ENCODE measurements around the gene PADI1.

PADI1 gene

DNA sequence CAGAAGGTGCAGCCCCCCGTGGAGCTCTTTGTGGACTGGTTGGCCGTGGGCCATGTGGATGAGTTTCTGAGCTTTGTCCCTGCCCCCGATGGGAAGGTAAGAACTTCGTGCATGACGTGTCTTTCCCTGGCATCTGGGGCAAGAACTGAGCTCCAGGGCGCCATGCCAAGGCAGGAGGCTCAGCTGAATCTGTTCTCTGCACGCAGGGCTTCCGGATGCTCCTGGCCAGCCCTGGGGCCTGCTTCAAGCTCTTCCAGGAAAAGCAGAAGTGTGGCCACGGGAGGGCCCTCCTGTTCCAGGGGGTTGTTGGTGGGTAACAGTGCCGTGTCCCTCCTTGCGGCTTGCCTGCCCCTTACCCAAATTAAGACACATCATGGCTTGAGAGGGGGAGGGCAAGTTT, 71.6 kb downstream of the PADI1 start:
- H3K27ac ChIP-seq (ENCODE audit: low read depth, low read length) = no peak overlapping the region
- no peaks in the 10 kb centered on the region for H3K79me2 ChIP-seq (ENCODE audit: control insufficient read depth, insufficient read depth, low read length, unreplicated experiment)

GRCh38 chr1:17277511-17278159, 72.7 kb downstream of the PADI1 start:
- H3K36me3 ChIP-seq (ENCODE audit: insufficient read depth, low read length) = no peaks in the 10 kb centered on the region
- no peak overlapping the region for H3K27ac ChIP-seq (ENCODE audit: low read depth, low read length)
- H2AFZ ChIP-seq (ENCODE audit: low read length, unreplicated experiment) = no peak overlapping the region
- no peaks in the 10 kb centered on the region for H3K79me2 ChIP-seq (ENCODE audit: control insufficient read depth, insufficient read depth, low read length, unreplicated experiment)
- H3K27me3 ChIP-seq (ENCODE audit: insufficient read depth, low read length) = peaks cover 17% of the 10 kb centered on the region
- no peak overlapping the region for H3K4me3 ChIP-seq (ENCODE audit: low read depth, low read length)
- peaks cover 8% of the 10 kb centered on the region for H3K4me1 ChIP-seq (ENCODE audit: control insufficient read depth, insufficient read depth, low read length, unreplicated experiment)

More for the DNA sequence above, 71.6 kb downstream of the PADI1 start:
- no peak overlapping the region for H2AFZ ChIP-seq (ENCODE audit: low read length, unreplicated experiment)
- no peaks in the 10 kb centered on the region for H3K36me3 ChIP-seq (ENCODE audit: insufficient read depth, low read length)
- peaks cover 8% of the 10 kb centered on the region for H3K4me1 ChIP-seq (ENCODE audit: control insufficient read depth, insufficient read depth, low read length, unreplicated experiment)
- peaks cover 7% of the 10 kb centered on the region for H3K27me3 ChIP-seq (ENCODE audit: insufficient read depth, low read length)
- no peak overlapping the region for H3K4me3 ChIP-seq (ENCODE audit: low read depth, low read length)

GRCh38 chr1:17278996-17279830, 74.3 kb downstream of the PADI1 start:
- peaks cover 33% of the 10 kb centered on the region for H3K27me3 ChIP-seq (ENCODE audit: insufficient read depth, low read length)

GRCh38 chr1:17280436-17280835, 75.5 kb downstream of the PADI1 start:
- Histone ChIP-seq H3K36me3 (ENCODE audit: insufficient read depth, low read length) (no peaks in the 10 kb centered on the region), H3K79me2 (ENCODE audit: control insufficient read depth, insufficient read depth, low read length, unreplicated experiment) (no peaks in the 10 kb centered on the region), H3K4me3 (ENCODE audit: low read depth, low read length) (no peak overlapping the region), H3K4me1 (ENCODE audit: control insufficient read depth, insufficient read depth, low read length, unreplicated experiment) (peaks cover 3% of the 10 kb centered on the region), H3K27ac (ENCODE audit: low read depth, low read length) (no peak overlapping the region), H3K27me3 (ENCODE audit: insufficient read depth, low read length) (peaks cover 43% of the 10 kb centered on the region), H2AFZ (ENCODE audit: low read length, unreplicated experiment) (no peak overlapping the region)

More at GRCh38 chr1:17278996-17279830, 74.3 kb downstream of the PADI1 start:
- H3K79me2 ChIP-seq (ENCODE audit: control insufficient read depth, insufficient read depth, low read length, unreplicated experiment) = no peaks in the 10 kb centered on the region
- H3K36me3 ChIP-seq (ENCODE audit: insufficient read depth, low read length) = no peaks in the 10 kb centered on the region
- H3K27ac ChIP-seq (ENCODE audit: low read depth, low read length) = no peak overlapping the region
- H3K4me3 ChIP-seq (ENCODE audit: low read depth, low read length) = no peak overlapping the region
- H2AFZ ChIP-seq (ENCODE audit: low read length, unreplicated experiment) = no peak overlapping the region
- peaks cover 8% of the 10 kb centered on the region for H3K4me1 ChIP-seq (ENCODE audit: control insufficient read depth, insufficient read depth, low read length, unreplicated experiment)

GRCh38 chr1:17280894-17281293, 76.0 kb downstream of the PADI1 start:
- H2AFZ ChIP-seq (ENCODE audit: low read length, unreplicated experiment) = no peak overlapping the region
- H3K36me3 ChIP-seq (ENCODE audit: insufficient read depth, low read length) = no peaks in the 10 kb centered on the region
- no peaks in the 10 kb centered on the region for H3K79me2 ChIP-seq (ENCODE audit: control insufficient read depth, insufficient read depth, low read length, unreplicated experiment)
- peaks cover 3% of the 10 kb centered on the region for H3K4me1 ChIP-seq (ENCODE audit: control insufficient read depth, insufficient read depth, low read length, unreplicated experiment)
- H3K27ac ChIP-seq (ENCODE audit: low read depth, low read length) = no peak overlapping the region
- H3K27me3 ChIP-seq (ENCODE audit: insufficient read depth, low read length) = peaks cover 43% of the 10 kb centered on the region
- H3K4me3 ChIP-seq (ENCODE audit: low read depth, low read length) = no peak overlapping the region

- no peak overlapping the region for H3K4me3 ChIP-seq (ENCODE audit: low read depth, low read length)
- no peaks in the 10 kb centered on the region for H3K79me2 ChIP-seq (ENCODE audit: control insufficient read depth, insufficient read depth, low read length, unreplicated experiment)
- no peak overlapping the region for H3K27ac ChIP-seq (ENCODE audit: low read depth, low read length)
- peaks cover 43% of the 10 kb centered on the region for H3K27me3 ChIP-seq (ENCODE audit: insufficient read depth, low read length)
- H3K4me1 ChIP-seq (ENCODE audit: control insufficient read depth, insufficient read depth, low read length, unreplicated experiment) = peaks cover 2% of the 10 kb centered on the region
- H2AFZ ChIP-seq (ENCODE audit: low read length, unreplicated experiment) = no peak overlapping the region
- H3K36me3 ChIP-seq (ENCODE audit: insufficient read depth, low read length) = no peaks in the 10 kb centered on the region
Observed at GRCh38 chr1:17281775-17282181, 76.8 kb downstream of the PADI1 start.

GRCh38 chr1:17282836-17283235, 77.9 kb downstream of the PADI1 start:
- Histone ChIP-seq H3K27me3 (ENCODE audit: insufficient read depth, low read length) (peaks cover 43% of the 10 kb centered on the region), H3K36me3 (ENCODE audit: insufficient read depth, low read length) (no peaks in the 10 kb centered on the region), H3K27ac (ENCODE audit: low read depth, low read length) (no peak overlapping the region)

DNA sequence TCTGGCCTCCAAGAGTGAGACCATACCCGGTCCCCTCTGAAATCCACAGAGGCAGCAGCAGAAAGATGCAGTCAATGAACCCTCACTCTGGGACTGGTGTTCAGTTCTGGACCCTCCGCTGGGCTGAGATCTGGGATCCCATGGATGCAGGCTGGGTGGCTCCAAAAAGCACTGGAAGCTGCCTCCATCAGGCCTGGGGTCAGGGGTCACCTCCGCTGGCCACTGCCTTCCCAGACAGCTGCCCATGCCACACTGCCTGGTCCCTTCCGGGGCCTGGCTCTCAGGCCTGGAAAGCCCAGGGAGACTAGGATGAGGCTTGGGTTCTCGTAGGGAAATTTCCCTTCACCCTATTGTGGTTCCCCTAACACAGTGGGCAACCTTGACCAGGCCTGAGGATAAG, 81.7 kb downstream of the PADI1 start:
- H3K79me2 ChIP-seq (ENCODE audit: control insufficient read depth, insufficient read depth, low read length, unreplicated experiment) = no peaks in the 10 kb centered on the region
- peaks cover 44% of the 10 kb centered on the region for H3K27me3 ChIP-seq (ENCODE audit: insufficient read depth, low read length)
- H2AFZ ChIP-seq (ENCODE audit: low read length, unreplicated experiment) = no peak overlapping the region
- H3K36me3 ChIP-seq (ENCODE audit: insufficient read depth, low read length) = no peaks in the 10 kb centered on the region
- H3K4me3 ChIP-seq (ENCODE audit: low read depth, low read length) = no peak overlapping the region
- H3K4me1 ChIP-seq (ENCODE audit: control insufficient read depth, insufficient read depth, low read length, unreplicated experiment) = peaks cover 10% of the 10 kb centered on the region
- no peak overlapping the region for H3K27ac ChIP-seq (ENCODE audit: low read depth, low read length)

More at GRCh38 chr1:17282836-17283235, 77.9 kb downstream of the PADI1 start:
- H3K4me1 ChIP-seq (ENCODE audit: control insufficient read depth, insufficient read depth, low read length, unreplicated experiment) = peaks cover 8% of the 10 kb centered on the region
- no peak overlapping the region for H3K4me3 ChIP-seq (ENCODE audit: low read depth, low read length)
- no peaks in the 10 kb centered on the region for H3K79me2 ChIP-seq (ENCODE audit: control insufficient read depth, insufficient read depth, low read length, unreplicated experiment)
- no peak overlapping the region for H2AFZ ChIP-seq (ENCODE audit: low read length, unreplicated experiment)

- no peak overlapping the region for H2AFZ ChIP-seq (ENCODE audit: low read length, unreplicated experiment)
- no peak overlapping the region for H3K4me3 ChIP-seq (ENCODE audit: low read depth, low read length)
- peaks cover 10% of the 10 kb centered on the region for H3K4me1 ChIP-seq (ENCODE audit: control insufficient read depth, insufficient read depth, low read length, unreplicated experiment)
- H3K27ac ChIP-seq (ENCODE audit: low read depth, low read length) = no peak overlapping the region
- no peaks in the 10 kb centered on the region for H3K79me2 ChIP-seq (ENCODE audit: control insufficient read depth, insufficient read depth, low read length, unreplicated experiment)
- H3K36me3 ChIP-seq (ENCODE audit: insufficient read depth, low read length) = no peaks in the 10 kb centered on the region
- H3K27me3 ChIP-seq (ENCODE audit: insufficient read depth, low read length) = peaks cover 43% of the 10 kb centered on the region
Observed at GRCh38 chr1:17287130-17287776, 82.3 kb downstream of the PADI1 start.

- H3K36me3 ChIP-seq (ENCODE audit: insufficient read depth, low read length) = no peaks in the 10 kb centered on the region
- no peak overlapping the region for H3K27ac ChIP-seq (ENCODE audit: low read depth, low read length)
- H3K4me3 ChIP-seq (ENCODE audit: low read depth, low read length) = no peak overlapping the region
- peaks cover 10% of the 10 kb centered on the region for H3K4me1 ChIP-seq (ENCODE audit: control insufficient read depth, insufficient read depth, low read length, unreplicated experiment)
- H3K79me2 ChIP-seq (ENCODE audit: control insufficient read depth, insufficient read depth, low read length, unreplicated experiment) = no peaks in the 10 kb centered on the region
- peaks cover 37% of the 10 kb centered on the region for H3K27me3 ChIP-seq (ENCODE audit: insufficient read depth, low read length)
- H2AFZ ChIP-seq (ENCODE audit: low read length, unreplicated experiment) = no peak overlapping the region
Observed at GRCh38 chr1:17289721-17290120, 84.8 kb downstream of the PADI1 start.

Measured in ACC112 (cell line).